Dermis blood vessel endothelial cell (primary cell): ENCODE results near the gene RAB2B. TPM values are rescaled to one million over a fixed set of nuclear protein-coding genes. Genes with fewer than 3 reads are reported as not detected.
"Not testable (repeated sequence)": the region's sequence is repeated elsewhere in the genome, so short reads cannot be mapped to it uniquely, and the experiment has no call there.

Experiments
- DNase-seq: peaks from one replicate; pipeline ENCODE4 v3.0.0; 2010
- total RNA-seq: library from RNA; depleted of rRNA; stranded (reverse); fragments of >200 nt; gene quantifications from 2 replicates; pipeline ENCODE4 v1.2.3, GENCODE V29; 2014

Gene RAB2B
- total RNA-seq, 1 donor from 2014 or later, result 34.5 TPM

DNA sequence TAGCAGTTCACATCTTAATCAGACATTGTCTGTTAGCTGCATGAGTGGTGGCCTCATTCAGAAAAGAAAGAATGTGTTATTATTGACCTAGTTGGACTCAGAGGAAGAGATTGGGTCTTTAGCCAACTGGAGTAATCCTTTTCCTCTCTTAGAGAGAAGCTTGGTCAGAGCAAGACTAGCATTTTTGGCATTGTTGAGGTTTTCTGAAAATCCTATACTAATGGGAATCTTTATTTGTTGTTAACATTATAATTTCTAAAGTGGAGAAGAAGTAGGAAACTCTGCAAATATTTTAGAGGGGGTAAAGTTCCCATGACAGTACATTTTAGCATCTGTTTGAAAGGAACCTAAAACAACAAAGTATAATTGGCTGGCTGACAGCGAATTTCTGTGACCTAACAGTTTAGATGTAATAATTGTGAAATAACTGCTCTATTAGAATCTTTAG lies 9.9 kb upstream of the RAB2B start:
- DNase-seq, result no peak

DNA sequence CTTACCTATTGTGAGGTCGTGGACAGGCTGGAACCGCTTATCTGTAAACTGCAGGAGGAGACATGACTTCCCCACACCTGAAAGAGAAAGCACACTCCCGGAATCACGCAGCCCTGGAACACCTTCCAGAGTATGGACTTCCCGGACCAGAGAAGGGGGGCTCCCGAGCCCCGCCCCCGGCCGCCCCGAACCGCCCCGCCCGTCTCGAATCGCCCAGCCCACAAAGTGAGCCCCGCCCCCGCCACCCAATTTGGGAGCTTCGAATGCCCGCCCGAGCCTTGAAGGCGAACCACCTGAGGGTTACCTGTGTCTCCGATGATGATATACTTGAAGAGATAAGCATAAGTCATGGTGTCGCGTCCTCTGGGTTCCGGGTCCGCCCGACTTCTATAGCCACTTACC lies 235 bp downstream of the RAB2B start:
- peak; percentile 84 for DNase-seq

DNA sequence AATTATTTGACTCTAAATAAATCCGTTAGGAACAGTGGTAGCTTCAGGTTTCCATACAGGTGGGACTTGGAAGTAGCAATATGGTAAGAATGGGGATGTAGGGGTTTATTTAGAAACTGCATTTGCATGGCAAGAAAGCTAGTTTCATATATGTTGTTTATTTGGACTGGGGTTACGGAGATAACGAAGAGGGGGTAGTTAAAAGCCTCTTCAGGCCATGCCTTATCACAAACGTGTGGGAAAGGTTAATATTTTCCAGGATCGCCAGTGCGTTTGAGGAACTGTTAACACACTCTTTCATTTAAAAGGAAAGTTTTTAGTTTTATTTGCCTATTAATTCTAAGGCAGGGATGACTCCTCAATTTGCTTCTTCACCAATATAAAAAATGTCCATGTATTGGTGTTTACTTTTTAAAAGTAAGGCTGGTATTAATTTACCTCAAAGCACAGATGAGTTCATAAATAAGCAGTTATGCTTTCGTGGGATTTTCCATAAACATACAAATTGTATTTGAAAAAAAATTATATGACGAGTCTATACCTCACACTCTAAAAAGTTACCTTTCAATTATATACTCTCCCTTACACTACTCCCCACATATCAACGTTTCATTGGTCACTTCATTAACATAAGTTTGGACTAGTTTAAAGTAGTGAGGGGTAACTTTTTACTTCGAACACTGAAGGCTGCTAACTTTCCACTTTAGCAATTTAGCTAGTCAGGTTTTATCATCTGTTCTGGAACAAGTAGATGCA lies 814 bp downstream of the RAB2B start:
- no peak for DNase-seq

DNA sequence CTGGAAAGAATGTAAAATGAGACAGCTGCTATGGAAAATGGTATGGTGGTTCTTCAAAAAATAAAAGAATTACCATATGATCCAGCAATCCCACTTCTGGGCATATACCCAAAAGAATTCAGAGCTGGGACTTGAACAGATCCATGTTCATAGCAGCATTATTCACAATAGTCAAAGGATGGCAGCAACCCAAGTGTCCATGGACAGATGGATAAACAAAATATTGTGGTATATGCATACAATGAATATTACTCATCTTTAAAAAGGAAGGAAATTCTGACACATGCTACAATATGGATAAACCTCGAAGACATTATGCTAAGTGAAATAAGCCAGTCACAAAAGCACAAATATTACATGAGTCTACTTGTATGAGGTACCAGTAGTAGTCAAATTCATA lies 9.1 kb downstream of the RAB2B start:
- DNase-seq, result peak; percentile 96

DNA sequence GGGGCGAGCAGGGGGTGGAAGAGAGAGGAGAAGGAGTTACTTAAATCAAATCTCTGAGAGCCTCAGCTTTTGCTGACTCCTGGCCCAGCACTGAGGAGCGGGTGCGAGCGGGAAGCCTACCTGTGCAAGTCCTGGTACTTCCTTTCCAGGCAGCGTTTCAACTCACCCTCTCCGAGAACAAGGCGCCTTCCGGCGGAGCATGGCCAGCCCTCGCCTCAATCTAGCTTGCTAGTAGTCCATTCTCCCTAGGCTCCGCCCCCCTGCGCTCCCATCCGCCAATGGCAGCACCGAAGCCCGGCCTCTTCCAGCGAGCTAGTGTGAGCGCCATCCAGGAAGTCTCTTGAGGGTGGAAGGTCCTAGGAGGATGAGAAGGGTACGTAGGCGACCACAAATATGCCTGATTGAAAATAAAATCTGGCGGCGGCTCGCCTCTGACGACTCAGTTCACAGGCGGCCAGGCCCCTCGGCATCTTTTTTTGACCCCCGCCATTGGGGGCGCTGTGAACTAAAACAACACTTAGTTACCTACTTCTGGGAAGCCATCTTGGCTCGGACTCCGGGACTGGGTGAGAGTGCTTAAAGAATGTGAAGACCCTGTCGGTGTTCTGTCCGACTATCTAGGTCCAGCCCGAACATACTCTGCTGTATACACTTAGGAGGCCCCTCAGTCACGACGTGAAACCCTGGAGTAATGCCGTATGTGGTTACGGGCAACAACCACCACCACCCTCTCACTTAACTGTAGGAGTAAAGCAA lies 20.7 kb downstream of the RAB2B start, which contains the start of gene CHD8:
Gene CHD8, minus strand, starts transcription at position 212 of the 756 bp plus-strand sequence. CDS start 24,480 bp downstream, outside the sequence.
- peak; percentile 100 for DNase-seq

DNA sequence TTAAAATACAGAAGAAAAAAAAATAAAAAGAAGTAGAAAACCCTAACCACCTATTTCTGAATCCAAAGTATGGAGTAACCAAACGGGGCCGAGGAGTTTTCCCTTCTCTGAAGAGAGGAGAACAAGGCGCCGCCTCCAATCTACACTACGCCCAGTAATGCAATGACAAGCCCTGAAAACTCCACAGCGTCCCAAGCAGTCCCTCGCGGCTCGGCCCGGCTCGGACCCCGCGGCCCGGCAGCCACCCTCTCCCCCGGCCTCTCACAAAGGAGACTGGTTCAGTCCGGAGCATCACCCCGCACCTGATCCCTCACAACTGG lies 21.2 kb downstream of the RAB2B start:
- no peak for DNase-seq

DNA sequence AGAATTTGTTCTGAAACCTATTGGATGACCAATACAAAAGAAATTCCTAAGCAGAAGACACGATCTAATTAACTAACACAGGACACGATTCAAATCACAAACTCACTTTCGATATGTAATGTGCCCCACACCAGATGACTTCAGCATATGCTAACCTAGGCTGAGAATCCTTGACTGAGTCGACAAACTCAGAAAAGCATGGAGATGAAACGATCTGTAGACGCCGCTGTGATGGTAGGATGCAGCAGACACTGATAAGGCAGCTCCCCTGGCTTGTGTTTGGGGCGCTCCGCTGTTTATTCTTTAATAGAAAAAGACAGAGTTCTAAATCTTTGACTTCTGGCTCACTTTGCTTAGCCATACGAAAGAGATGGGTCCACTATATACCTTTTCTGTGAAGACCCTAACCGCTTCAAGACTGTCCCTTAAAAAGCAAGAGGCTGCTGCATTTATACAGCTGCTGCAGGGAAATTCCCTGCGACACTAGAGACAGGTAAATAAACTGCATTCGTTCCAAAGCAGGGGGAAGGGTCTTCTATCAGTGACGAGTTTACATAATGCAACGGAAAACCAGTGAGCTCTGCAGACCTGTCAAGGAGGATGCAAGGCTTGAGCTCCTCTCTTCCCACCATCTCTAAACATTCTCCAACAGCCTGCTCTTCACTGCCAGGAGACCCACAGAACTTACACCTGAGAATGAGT lies 21.8 kb downstream of the RAB2B start:
- DNase-seq, result no peak

DNA sequence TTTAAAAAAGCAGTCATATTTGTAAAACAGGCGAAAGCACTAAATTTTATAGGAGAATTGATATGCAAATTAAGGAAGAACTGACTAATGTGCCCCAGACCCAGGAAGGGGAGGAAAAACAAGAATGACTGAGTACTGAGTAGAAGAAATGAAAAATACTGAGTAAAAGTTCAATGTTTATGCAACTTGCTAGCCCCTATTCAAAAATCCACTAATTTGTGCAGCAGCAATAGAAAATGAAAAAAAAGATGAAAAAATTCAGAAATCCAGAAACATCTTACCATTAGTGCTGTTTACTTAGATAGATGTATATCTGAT lies 26.9 kb downstream of the RAB2B start:
- no peak for DNase-seq

DNA sequence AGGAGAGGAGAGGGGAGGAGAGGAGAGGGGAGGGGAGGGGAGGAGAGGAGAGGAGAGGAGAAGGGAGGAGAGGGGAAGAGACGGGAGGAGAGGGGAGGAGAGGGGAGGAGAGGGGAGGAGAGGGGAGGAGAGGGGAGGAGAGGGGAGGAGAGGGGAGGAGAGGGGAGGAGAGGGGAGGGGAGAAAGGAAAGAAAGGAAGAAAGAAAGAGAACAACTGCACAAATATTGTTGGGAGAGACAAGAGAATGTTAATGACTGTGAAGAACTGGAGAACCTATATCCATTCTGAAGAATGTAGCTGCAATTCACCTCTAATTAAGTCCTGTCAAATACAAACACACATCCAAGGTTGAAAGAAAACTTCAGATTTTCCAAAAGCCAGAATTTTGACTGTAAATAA lies 34.1 kb downstream of the RAB2B start:
- DNase-seq, result not testable (repeated sequence)

DNA sequence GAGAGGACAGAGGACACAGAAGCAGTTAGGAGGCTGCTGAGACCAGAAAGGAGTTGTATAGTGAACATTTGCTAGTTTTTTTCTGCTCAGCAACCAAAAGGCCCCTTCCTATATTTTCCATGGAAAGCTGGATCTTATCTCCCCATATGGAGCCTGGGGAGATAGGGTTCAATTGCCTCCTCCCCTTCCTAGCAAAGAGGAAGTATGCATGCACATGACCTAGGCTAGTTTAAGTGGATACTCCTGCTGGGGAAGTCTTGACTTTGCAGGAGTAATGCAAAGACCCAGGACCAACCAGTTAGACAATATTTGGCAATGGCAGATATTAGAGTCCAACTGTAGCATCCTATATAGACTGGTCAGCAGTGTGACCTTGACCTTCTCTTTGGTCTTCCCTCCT lies 35.9 kb downstream of the RAB2B start:
- no peak for DNase-seq

DNA sequence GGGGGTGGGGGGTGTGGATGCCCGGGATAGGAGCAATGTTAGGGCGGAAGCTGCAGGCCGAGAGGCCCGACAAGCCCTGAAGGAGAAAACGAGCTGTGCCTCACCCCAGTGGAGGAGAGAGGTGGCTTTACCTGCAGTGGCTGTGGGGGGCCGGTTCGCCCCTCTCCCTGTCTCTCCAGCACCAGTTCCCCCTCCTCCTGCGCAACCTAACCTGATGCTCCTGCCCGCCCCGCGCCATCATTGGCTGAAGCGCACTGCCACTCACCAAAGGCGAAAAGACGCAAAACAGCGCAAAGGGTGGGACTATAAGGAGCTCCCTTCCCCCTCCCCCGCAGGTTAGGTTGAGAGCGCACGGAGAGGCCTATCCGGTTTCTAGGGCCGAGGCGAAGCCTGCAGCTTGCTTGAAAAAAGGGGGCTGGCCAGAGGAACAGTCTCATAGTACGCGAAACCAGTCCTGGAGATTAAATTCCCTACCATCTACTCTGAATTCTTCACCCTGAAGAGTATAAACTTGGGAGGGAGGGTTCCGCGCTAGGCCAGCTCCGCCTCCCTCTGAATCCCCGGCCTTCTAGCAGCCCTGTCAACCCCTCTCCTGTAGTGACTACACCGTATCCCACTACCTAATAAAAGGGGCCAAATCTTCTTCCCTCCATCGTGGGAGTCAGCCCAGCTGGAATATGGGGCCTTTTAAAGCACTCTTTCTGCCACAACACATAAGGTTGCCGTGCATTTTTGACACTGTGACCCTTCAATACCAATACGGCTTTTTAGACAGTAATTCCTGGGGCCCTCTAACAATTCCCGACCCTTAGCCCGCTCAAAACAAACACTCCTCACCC lies 39.5 kb downstream of the RAB2B start:
- DNase-seq, result peak; percentile 99

DNA sequence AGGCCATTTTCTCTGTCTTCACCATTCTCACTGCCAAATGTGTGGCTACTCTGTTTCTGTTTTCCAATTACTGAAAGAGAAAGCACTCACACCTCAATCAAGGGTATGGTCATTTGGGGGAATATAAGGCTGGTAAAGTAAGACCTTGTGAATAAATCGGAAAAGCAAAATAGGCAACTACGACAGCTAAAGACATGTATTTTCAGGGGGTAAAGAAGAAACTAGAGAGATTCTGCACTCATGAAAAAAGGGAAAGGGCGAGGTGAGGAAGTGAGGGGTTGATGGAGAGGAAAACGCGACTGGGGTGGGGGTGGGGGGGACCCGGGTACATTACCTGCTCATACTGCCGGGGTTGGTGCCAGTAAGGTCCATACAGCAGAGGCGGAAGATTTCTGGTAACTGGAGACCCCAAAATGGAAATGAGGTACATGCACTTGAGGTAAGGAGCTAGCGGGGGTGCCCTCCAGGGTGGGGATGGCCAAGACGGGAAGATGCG lies 40.1 kb downstream of the RAB2B start:
- DNase-seq, result peak; percentile 17

DNA sequence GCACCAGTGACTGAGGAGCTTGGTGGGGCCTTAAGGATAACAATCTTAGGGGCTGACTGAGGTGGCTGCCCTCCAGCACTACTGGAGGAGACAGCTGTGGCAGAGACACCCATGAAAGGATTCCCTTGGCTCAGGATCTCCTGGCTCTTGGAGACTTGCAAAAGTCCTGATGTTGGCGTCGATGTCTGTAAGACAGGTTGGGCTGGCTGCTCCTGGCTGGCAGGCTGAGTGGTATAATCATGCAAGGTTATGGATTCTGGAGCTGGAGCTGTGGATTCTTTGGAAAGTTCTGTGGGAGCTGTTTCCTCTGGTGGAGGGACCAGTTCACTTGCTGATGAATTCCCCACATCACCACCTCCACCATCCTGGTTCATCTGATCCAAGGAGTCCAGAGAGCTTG lies 45.6 kb downstream of the RAB2B start:
- no peak for DNase-seq

DNA sequence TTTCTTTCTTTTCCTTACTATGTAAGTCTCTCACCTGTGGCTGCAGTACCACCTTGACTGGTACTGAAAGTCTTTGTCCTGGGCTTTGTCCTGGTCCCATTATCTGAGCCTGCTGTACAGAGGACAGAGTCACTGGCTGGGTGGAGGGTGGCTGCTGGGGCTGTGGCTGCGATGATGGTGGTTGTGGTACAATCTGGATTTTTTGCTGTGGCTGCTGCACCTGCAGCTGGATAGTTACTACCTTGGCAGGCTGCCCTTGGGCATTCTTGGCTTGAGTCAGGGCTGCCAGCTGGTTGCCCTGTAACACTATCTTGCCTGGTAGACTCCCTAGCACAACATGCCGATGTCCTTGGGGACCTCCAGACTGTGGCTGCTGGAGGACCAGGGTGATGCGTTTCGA lies 47.8 kb downstream of the RAB2B start:
- no peak for DNase-seq

DNA sequence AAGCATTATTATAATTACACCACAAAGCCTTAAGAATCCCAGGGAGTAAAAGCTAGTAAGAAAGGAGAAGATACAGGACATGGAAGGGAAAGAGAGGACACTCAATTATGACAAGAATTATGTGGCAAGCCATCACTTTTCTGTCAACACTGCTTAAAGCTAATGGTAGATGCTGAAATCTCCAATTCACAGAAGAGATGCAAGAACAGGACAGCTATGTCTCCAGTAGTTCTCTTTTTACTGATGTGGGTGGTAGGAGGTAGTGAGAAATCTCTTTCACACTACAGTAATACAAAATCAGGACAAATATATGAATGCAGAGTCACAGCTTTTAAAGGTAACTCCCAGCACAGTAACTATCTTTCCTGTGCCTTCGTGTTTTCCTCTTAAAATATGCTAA lies 50.1 kb downstream of the RAB2B start:
- DNase-seq, result no peak

DNA sequence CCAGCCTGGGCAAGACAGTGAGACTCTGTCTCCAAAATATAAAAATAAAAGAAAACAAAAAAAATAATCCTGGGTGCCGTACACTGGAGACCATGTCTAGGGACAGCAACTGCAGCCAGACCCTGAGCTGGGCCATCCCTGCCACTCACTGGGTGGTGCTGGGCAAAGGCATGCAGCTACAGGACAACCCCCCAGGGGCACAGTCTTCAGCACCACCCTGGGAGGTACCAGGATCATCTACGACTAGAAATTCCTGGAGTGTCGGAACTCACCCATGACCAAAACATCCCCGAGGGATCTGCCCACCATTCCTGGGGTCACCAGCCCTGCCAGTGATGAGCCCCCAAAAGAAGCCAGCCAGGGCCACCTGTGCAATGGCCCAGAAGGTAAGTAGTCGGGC lies 57.2 kb downstream of the RAB2B start:
- DNase-seq, result no peak

DNA sequence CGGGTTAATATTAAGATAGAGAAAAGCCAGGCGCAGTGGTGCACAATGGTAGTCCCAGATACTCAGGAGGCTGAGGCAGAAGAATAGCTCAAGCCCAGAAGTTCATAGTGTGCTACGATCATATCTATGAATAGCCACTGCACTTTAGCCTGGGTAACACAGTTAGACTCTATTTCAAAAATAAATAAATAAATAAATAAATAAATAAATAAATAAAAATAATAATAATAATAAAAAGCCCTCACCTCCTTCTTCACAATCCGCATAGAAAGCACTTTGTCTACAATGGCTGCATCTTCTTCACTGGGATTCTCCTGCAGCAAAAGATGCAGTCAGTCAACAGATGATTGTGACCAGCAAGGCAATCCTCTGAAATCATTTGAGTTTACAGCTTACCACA lies 61.4 kb downstream of the RAB2B start:
- DNase-seq, result no peak

DNA sequence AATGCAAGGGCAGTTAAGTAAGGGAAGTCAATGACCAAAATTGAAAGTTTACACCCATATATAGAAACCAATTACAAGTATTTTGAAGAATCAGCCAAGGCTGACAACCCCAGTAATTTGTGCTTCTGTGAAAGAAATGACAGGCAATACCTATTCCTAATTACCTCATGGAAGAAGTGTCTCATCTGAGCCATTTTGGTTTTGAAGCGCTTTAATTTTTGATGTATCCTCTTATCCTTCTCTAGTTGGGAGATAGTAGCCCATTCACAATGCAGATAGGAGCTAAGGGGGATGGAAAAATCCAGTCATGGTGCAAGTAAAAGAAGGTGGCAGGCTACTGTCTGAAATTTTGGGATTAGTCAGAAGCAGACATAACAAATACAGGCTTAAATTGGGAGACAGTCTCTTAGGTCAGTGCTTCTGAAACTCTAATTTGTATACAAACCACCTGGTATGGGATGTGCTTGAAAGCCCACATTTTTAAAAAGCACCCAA lies 62.6 kb downstream of the RAB2B start:
- DNase-seq, result no peak
